MCF 10A (cell line): Measurements from ENCODE around the gene XBP1. TPM values are rescaled to one million over a fixed set of nuclear protein-coding genes. Genes with fewer than 3 reads are reported as not detected.
A peak's percentile ranks its signal among the peaks of the same experiment; 100 is the strongest.

Experiments used
- BruUV-seq: library from RNA; stranded (reverse); fragments of 400-500 nt; replicated peaks from 2 replicates; lab custom pipeline; 2021; lab: Mats Ljungman, UMichigan
- CTCF ChIA-PET: fragments of 300-600 bp; sonication (Branson Sonifier 250); formaldehyde crosslinking; extraction: SDS; loops from one replicate; lab custom pipeline; 2021; ENCODE audit warnings: antibody characterized with exemption, inconsistent platforms; lab: Yijun Ruan, JAX
- POLR2A ChIA-PET: fragments of 300-600, 350-650 bp; sonication (Branson Sonifier 250); formaldehyde crosslinking; extraction: SDS; loops from one replicate; lab custom pipeline; 2020; ENCODE audit warnings: antibody characterized with exemption, inconsistent platforms; lab: Yijun Ruan, JAX
- DNase-seq: peaks from one replicate; pipeline ENCODE4 v3.0.0-alpha.2; 2018; ENCODE audit not compliant: unreplicated experiment
- H3K27ac Mint-ChIP-seq: one replicate; pipeline ENCODE4 v1.8.0; 2022; ENCODE audit warnings: mild to moderate bottlenecking, low read depth, mixed read lengths; ENCODE audit not compliant: unreplicated experiment
- H3K27me3 Mint-ChIP-seq: one replicate; pipeline ENCODE4 v1.8.0; 2022; ENCODE audit warnings: mixed read lengths; ENCODE audit not compliant: insufficient read depth, unreplicated experiment
- H3K36me3 Mint-ChIP-seq: one replicate; pipeline ENCODE4 v1.8.0; 2022; ENCODE audit warnings: mild to moderate bottlenecking, moderate library complexity, mixed read lengths; ENCODE audit not compliant: insufficient read depth, unreplicated experiment
- H3K4me1 Mint-ChIP-seq: one replicate; pipeline ENCODE4 v1.8.0; 2022; ENCODE audit warnings: mixed read lengths; ENCODE audit not compliant: insufficient read depth, unreplicated experiment
- H3K4me3 Mint-ChIP-seq: one replicate; pipeline ENCODE4 v1.8.0; 2022; ENCODE audit warnings: mild to moderate bottlenecking, moderate library complexity, mixed read lengths; ENCODE audit not compliant: unreplicated experiment
- H3K9me3 Mint-ChIP-seq: one replicate; pipeline ENCODE4 v1.8.0; 2022; ENCODE audit warnings: mixed read lengths; ENCODE audit not compliant: unreplicated experiment
- intact Hi-C: fragments of 100-400 bp; cut with micrococcal nuclease; formaldehyde crosslinking; loops from 2 replicates; pipeline ENCODE4 v1.14.1; 2022
- total RNA-seq: library from RNA; stranded (reverse); gene quantifications from 2 replicates; pipeline ENCODE4 v1.2.3, GENCODE V29; 2022
- TF ChIP-seq, protein P1 (sequence below): fragments of 200-600 bp; IDR thresholded peaks from one replicate; pipeline ENCODE4 v1.8.0; 2022; ENCODE audit warnings: antibody characterized with exemption, mild to moderate bottlenecking; ENCODE audit not compliant: unreplicated experiment

Gene XBP1
- total RNA-seq, 1 experiment from 2014 or later = 429 TPM

DNA sequence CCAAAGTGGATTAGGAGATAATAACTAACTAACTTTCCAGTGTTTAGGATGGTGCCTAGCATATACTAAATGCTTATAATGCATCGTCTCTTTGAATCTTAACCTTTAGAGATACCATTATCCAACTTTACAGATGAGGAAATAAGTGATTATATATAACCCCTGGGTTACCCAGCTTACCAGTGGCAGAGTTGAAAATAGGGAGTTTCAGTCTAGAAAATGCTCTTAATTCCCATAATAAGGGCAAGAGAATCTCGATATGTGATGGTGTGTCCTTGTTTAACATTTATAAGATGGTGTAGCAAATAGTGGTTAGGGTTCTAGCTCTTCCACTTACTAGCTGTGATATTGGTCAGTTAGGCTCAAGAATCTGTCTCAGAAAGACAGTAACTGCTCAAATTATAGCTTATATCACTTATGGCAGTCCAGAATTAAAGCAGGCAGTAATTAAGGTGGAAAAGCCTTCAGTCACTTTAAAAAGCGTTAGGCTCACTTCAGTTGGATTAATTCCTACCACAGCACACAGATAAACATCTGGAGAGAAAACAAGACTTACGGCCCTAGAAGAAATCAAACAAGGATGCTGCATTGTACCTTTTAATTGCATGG, 6.3 kb downstream of the XBP1 start:
- Mint-ChIP-seq H3K4me1 (peaks cover 4% of the 10 kb centered on the region), H3K9me3 (no peaks in the 10 kb centered on the region), H3K27me3 (no peaks in the 10 kb centered on the region), H3K4me3 (no peak overlapping the region), H3K36me3 (peaks cover 80% of the 10 kb centered on the region), H3K27ac (peak overlapping the region; percentile 71)
- DNase-seq = no peak
- ChIA-PET CTCF (interaction anchor here (0.6 to 0.7 kb wide), 2 partner anchors 12 to 452 kb away, joined by 3 read pairs; no protein-coding TSS in a partner anchor), POLR2A (interaction anchor here (1.2 to 8.1 kb wide), 2 partner anchors 8 to 22 kb away, joined by 4 to 61 read pairs; partner anchors contain the start of gene CCDC117)
- no TSS peak for BruUV-seq
- intact Hi-C loops = no loop called here
- TF ChIP-seq, protein P1, sequence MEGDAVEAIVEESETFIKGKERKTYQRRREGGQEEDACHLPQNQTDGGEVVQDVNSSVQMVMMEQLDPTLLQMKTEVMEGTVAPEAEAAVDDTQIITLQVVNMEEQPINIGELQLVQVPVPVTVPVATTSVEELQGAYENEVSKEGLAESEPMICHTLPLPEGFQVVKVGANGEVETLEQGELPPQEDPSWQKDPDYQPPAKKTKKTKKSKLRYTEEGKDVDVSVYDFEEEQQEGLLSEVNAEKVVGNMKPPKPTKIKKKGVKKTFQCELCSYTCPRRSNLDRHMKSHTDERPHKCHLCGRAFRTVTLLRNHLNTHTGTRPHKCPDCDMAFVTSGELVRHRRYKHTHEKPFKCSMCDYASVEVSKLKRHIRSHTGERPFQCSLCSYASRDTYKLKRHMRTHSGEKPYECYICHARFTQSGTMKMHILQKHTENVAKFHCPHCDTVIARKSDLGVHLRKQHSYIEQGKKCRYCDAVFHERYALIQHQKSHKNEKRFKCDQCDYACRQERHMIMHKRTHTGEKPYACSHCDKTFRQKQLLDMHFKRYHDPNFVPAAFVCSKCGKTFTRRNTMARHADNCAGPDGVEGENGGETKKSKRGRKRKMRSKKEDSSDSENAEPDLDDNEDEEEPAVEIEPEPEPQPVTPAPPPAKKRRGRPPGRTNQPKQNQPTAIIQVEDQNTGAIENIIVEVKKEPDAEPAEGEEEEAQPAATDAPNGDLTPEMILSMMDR = no peak

DNA sequence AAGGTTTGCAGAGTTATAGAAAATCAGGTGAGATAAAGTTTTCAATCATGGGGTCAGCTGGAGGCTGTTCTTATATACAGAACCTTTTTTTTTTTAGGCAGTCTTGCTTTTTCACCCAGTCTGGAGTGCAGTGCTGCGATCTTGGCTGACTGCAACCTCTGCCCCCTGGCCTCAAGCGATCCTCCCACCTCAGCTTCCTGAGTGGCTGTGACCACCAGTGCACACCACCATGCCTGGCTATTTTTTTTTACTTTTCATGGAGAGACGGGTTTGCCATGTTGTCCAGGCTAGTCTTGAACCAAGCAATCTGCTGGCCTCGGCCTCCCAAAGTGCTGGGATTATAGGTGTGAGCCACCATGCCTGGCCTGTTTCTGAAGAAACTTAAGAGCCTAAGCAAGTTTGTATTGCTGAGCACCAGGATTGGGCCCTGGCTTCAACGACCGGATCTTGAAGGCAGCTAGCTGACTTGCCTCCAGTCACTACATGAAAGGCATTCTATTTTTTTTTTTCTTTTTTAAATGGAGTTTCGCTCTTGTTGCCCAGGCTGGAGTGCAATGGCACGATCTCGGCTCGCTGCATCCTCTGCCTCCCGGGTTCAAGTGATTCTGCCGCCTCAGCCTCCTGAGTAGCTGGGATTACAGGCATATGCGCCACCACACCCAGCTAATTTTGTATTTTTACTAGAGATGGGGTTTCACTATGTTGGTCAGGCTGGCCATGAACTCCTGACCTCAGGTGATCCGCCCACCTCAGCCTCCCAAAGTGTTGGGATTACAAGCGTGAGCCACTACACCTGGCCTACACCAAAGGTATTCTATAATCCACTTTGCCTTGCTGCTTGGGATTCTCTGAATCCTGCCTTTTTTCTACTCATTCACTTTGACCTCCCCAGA, 7.6 kb downstream of the XBP1 start:
- Mint-ChIP-seq H3K4me3 (no peak overlapping the region), H3K27ac (no peak overlapping the region), H3K9me3 (no peaks in the 10 kb centered on the region), H3K4me1 (no peaks in the 10 kb centered on the region), H3K27me3 (no peaks in the 10 kb centered on the region), H3K36me3 (peaks cover 80% of the 10 kb centered on the region)
- no peak for DNase-seq
- BruUV-seq = no TSS peak
- intact Hi-C loops = no loop called here
- CTCF ChIA-PET = no interaction called here
- TF ChIP-seq, protein P1 = no peak
- POLR2A ChIA-PET = interaction anchor here (1.2 kb wide), 1 partner anchor 20 kb away, joined by 4 read pairs; the partner anchor contains the start of gene CCDC117

DNA sequence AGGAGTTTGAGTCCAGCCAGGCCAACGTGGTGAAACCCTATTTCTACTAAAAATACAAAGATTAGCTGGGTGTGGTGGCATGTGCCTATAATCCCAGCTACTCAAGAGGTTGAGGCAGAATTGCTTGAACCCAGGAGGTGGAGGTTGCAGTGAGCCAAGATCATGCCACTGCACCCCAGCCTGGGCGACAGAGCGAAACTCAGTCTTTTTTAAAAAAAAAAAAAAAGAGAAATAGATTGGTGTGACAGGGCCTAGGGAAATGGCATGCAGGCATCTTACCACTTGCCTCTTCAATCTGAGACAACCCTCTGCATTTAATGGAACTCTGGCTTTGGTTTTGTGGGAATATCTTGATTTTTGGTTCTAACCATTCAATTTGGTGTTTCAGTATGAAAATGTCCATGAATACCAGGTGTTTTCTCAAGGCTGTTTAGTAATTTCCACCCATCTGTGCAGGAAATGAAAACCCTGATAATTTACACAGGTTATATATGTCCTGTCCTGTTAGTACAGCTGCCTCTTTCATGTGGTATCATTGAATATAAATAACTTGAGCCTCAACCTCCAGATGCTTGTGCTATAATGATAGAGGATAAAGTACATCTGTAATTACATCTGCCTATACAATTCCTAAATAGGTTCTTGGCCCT, 8.4 kb downstream of the XBP1 start:
- Mint-ChIP-seq H3K9me3 (no peaks in the 10 kb centered on the region), H3K27ac (no peak overlapping the region), H3K27me3 (no peaks in the 10 kb centered on the region), H3K4me3 (no peak overlapping the region), H3K4me1 (no peaks in the 10 kb centered on the region), H3K36me3 (peaks cover 80% of the 10 kb centered on the region)
- intact Hi-C loops = no loop called here
- POLR2A ChIA-PET = no interaction called here
- no TSS peak for BruUV-seq
- CTCF ChIA-PET = interaction anchor here (0.7 kb wide), 1 partner anchor 79 kb away, joined by 3 read pairs; no protein-coding TSS in a partner anchor
- TF ChIP-seq, protein P1 = no peak
- no peak for DNase-seq

DNA sequence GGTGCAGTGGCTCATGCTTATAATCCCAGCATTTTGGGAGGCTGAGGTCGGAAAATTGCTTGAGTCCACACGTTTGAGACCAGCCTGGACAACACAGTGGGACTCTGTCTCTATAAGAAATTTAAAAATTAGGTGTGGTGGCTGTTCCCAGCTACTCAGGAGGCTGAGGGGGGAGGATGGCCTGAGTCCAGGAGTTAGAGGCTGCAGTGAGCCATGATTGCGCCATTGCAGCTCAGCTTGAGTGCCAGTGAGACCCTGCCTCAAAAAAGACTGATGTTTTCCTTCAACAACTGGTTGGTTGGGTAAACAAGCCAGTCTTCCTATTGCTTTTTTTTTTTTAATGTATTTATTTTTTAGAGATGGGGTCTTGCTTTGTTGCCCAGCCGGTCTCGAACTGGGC, 9.2 kb downstream of the XBP1 start:
- no peak overlapping the region for H3K27ac Mint-ChIP-seq
- no peak for DNase-seq
- no peaks in the 10 kb centered on the region for H3K27me3 Mint-ChIP-seq
- intact Hi-C loops = no loop called here
- no peaks in the 10 kb centered on the region for H3K9me3 Mint-ChIP-seq
- ChIA-PET CTCF (interaction anchor here (0.7 to 1.6 kb wide), 2 partner anchors 8 to 99 kb away, joined by 5 read pairs; no protein-coding TSS in a partner anchor), POLR2A (interaction anchor here (2.1 kb wide), 1 partner anchor 9 kb away, joined by 20 read pairs; the partner anchor contains the start of gene XBP1)
- H3K4me1 Mint-ChIP-seq = no peaks in the 10 kb centered on the region
- H3K36me3 Mint-ChIP-seq = peaks cover 80% of the 10 kb centered on the region
- no peak overlapping the region for H3K4me3 Mint-ChIP-seq
- no TSS peak for BruUV-seq
- TF ChIP-seq, protein P1 = no peak
